BJ (cell line): Measurements from ENCODE around the gene CLEC4C. TPM values are rescaled to one million over a fixed set of nuclear protein-coding genes. Genes with fewer than 3 reads are reported as not detected.
"Not testable (repeated sequence)": the region's sequence is repeated elsewhere in the genome, so short reads cannot be mapped to it uniquely, and the experiment has no call there.

Experiments
- CTCF ChIA-PET: fragments of 350-600 bp; formaldehyde crosslinking; extraction: SDS; loops from one replicate; lab custom pipeline; 2021; ENCODE audit warnings: antibody characterized with exemption, inconsistent platforms; lab: Yijun Ruan, JAX
- POLR2A ChIA-PET: fragments of 300-600 bp; sonication (Branson Sonifier 250); formaldehyde crosslinking; extraction: SDS; loops from one replicate; lab custom pipeline; 2021; ENCODE audit warnings: antibody characterized with exemption; lab: Charles Lee
- DNase-seq: peaks from one replicate; pipeline ENCODE4 v3.0.0-alpha.2; 2011; ENCODE audit warnings: low read depth
- H3K27me3 ChIP-seq: 2 replicates; pipeline ENCODE4 v1.6.0; 2011; ENCODE audit warnings: low read length; ENCODE audit not compliant: control insufficient read depth, insufficient read depth
- H3K36me3 ChIP-seq: 2 replicates; pipeline ENCODE4 v1.5.1; 2011; ENCODE audit warnings: low read length; ENCODE audit not compliant: control insufficient read depth, insufficient read depth
- H3K4me3 ChIP-seq: 2 replicates; pipeline ENCODE4 v1.5.1; 2011; ENCODE audit warnings: low read depth, mild to moderate bottlenecking, control low read depth, low read length
- polyA plus RNA-seq: library from polyadenylated mRNA; depleted of rRNA; stranded (reverse); fragments of >200 nt; gene quantifications from 2 replicates; pipeline ENCODE4 v1.2.3, GENCODE V29; 2011
- TF ChIP-seq, protein P1 (sequence below): IDR thresholded peaks from 2 replicates; pipeline ENCODE4 v1.5.1; 2011; ENCODE audit warnings: low read depth, mild to moderate bottlenecking, control low read depth, inconsistent platforms, low read length, moderate library complexity; ENCODE audit not compliant: insufficient read depth

The CLEC4C gene
- polyA plus RNA-seq, 1 experiment: not detected

DNA sequence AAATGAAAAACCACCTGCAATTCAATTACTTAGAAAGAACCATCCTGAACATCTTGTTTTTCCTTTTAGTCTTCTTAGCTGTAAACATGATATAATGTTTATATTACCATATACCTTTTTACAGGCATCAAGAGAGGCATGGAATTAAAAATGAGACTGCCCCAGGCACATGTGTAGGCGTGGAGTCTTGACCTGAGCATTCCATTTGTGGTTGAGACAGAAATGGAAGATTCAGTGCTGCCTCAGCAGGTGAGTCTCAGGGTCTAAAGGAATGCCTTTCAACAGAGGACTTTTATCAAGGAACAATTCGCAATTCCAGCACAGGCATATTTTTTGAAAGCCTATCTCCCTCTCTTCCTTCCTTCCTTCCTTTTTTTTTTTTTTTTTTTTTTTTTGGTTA, 9.8 kb upstream of the CLEC4C start:
- POLR2A ChIA-PET: no interaction called here
- Histone ChIP-seq H3K27me3 (no peaks in the 10 kb centered on the region), H3K36me3 (no peaks in the 10 kb centered on the region), H3K4me3 (no peak overlapping the region)
- no peak for DNase-seq
- CTCF ChIA-PET: no interaction called here
- TF ChIP-seq, protein P1, sequence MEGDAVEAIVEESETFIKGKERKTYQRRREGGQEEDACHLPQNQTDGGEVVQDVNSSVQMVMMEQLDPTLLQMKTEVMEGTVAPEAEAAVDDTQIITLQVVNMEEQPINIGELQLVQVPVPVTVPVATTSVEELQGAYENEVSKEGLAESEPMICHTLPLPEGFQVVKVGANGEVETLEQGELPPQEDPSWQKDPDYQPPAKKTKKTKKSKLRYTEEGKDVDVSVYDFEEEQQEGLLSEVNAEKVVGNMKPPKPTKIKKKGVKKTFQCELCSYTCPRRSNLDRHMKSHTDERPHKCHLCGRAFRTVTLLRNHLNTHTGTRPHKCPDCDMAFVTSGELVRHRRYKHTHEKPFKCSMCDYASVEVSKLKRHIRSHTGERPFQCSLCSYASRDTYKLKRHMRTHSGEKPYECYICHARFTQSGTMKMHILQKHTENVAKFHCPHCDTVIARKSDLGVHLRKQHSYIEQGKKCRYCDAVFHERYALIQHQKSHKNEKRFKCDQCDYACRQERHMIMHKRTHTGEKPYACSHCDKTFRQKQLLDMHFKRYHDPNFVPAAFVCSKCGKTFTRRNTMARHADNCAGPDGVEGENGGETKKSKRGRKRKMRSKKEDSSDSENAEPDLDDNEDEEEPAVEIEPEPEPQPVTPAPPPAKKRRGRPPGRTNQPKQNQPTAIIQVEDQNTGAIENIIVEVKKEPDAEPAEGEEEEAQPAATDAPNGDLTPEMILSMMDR: no peak

DNA sequence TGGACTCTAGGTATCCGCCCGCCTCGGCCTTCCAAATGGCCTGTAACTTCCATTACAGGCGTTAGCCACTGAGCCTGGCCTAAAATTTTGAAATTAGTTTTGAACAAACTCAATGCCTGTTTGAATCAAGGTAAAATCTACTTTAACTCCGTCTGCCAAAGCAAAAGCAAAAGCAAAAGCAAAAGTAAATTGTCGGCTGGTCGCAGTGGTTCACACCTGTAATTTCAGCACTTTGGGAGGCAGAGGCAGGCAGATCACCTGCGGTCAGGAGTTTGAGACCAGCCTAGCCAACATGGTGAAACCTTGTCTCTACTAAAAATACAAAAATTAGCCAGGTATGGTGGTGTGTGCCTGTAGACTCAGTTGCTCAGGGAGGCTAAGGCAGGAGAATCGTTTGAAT, 8.5 kb upstream of the CLEC4C start:
- CTCF ChIA-PET, DNase-seq, H3K4me3 ChIP-seq, H3K36me3 ChIP-seq, H3K27me3 ChIP-seq, POLR2A ChIA-PET: not testable (repeated sequence)

DNA sequence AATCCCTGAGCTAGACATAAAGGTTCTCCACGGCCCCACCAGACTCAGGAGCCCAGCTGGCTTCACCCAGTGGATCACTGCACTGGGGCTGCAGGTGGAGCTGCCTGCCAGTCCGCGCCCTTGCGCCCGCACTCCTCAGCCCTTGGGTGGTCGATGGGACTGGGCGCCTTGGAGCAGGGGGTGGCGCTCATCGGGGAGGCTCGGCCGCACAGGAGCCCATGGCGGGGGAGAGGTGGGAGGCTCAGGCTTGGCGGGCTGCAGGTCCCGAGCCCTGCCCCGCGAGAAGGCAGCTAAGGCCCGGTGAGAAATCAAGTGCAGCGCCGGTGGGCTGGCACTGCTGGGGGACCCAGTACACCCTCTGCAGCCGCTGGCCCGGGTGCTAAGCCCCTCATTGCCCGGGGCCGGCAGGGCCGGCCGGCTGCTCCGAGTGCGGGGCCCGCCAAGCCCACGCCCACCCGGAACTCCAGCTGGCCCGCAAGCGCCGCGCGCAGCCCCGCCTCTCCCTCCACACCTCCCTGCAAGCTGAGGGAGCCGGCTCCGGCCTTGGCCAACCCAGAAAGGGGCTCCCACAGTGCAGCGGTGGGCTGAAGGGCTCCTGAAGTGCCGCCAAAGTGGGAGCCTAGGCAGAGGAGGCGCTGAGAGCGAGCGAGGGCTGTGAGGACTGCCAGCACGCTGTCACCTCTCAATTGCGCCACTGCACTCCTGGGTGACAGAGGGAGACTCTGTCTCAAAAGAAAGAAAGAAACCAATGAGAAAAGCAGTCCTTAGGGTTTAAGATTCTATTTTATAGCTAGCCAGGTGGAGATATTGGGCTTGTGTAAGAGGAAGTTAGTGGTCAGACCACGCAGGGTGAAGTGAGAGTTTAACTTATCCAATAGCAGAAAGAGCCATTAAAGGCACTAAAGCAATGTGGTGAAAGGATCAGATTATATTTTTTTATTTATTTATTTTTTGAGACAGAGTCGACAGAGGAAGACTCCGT, 5.1 kb upstream of the CLEC4C start:
- POLR2A ChIA-PET, H3K4me3 ChIP-seq, H3K27me3 ChIP-seq, H3K36me3 ChIP-seq, DNase-seq: not testable (repeated sequence)
- CTCF ChIA-PET: interaction anchor here (0.6 to 0.7 kb wide), 2 partner anchors 10 to 326 kb away, joined by 3 to 4 read pairs; no protein-coding TSS in a partner anchor

DNA sequence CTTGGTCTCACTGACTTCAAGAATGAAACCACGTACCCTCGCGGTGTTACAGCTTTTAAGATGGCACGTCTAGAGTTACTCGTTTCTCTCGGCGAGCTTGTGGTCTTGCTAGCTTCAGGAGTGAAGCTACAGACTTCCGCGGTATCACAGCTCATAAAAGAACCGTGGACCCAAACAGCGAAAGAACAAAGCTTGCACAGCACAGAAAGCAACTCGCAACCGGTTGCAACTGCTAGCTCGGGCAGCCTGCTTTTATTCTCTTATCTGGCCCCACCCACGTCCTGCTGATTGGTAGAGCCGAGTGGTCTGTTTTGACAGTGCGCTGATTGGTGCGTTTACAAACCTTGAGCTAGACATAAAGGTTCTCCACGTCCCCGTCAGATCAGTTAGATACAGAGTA, 4.2 kb upstream of the CLEC4C start:
- Histone ChIP-seq H3K36me3 (no peaks in the 10 kb centered on the region), H3K4me3 (no peak overlapping the region), H3K27me3 (no peaks in the 10 kb centered on the region)
- ChIA-PET CTCF (interaction anchor here (0.6 to 0.7 kb wide), 2 partner anchors 11 to 327 kb away, joined by 3 to 4 read pairs; no protein-coding TSS in a partner anchor), POLR2A (no interaction called here)
- TF ChIP-seq, protein P1: no peak
- DNase-seq: no peak

DNA sequence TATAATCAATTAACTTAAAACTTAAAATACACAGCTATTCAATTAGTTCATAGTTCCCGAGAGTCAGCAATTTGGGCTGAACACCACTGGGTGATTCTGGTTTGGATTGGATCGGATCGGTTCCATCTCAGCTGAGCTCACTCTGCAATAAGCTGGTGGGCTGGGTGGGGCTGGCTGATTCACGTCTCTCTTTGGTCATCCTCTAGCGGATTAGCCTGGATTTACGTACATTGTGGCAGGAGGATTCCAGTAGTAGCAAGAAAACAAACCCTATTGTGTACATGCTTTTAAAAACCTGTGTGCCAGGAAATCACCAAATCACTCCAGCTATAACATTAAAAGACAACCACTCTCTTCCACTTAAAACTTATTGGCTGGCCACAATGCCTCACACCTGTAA, 3.2 kb upstream of the CLEC4C start:
- Histone ChIP-seq H3K4me3 (no peak overlapping the region), H3K27me3 (no peaks in the 10 kb centered on the region), H3K36me3 (no peaks in the 10 kb centered on the region)
- POLR2A ChIA-PET: no interaction called here
- no peak for DNase-seq
- TF ChIP-seq, protein P1: no peak
- CTCF ChIA-PET: no interaction called here

DNA sequence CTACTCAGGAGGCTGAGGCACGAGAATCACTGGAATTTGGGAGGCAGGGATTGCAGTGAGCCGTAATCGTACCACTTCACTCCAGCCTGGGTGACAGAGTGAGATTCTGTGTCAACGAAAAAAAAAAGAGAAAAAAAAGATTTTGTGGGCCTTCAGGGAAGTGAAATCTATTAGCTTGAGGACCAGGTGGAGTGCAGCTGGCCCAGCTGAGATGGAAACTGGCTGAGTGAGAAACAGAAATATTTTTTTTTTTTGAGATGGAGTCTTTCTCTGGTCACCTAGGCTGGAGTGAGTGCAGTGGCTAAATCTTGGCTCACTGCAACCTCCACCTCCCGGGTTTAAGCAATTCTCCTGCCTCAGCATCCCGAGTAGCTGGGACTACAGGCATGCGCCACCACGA, 2.3 kb upstream of the CLEC4C start:
- ChIA-PET POLR2A (no interaction called here), CTCF (interaction anchor here (0.6 kb wide), 1 partner anchor 9 kb away, joined by 4 read pairs; no protein-coding TSS in a partner anchor)
- TF ChIP-seq, protein P1: no peak
- Histone ChIP-seq H3K4me3 (no peak overlapping the region), H3K27me3 (no peaks in the 10 kb centered on the region), H3K36me3 (no peaks in the 10 kb centered on the region)
- DNase-seq: no peak
